ENCODE results near the gene TNS1. TPM values are rescaled to one million over a fixed set of nuclear protein-coding genes. Genes with fewer than 3 reads are reported as not detected.

TNS1 gene
- total and polyA plus RNA-seq, 10 of the 15 experiments (the other 5 are each of a cell fraction or from before 2014, with no cell fraction given), result 0.05 to 0.44 TPM; not detected in 8

- no peak for FAIRE-seq
- no peak overlapping the region for H3K27ac ChIP-seq (ENCODE audit: control insufficient read depth, insufficient read depth)
- no peaks in the 10 kb centered on the region for H4K20me1 ChIP-seq (ENCODE audit: control insufficient read depth, insufficient read depth)
- WGBS (ENCODE audit: insufficient coverage, insufficient replicate concordance, low lambda C conversion rate, missing lambda C conversion rate), result 40% methylated on average over 8 of the region's 8 CpGs
- H3K79me2 ChIP-seq (ENCODE audit: control insufficient read depth, insufficient read depth, low read length), result no peaks in the 10 kb centered on the region
- TF ChIP-seq FOS (IDR thresholded peaks at IDR 0.05; ENCODE audit: borderline replicate concordance, extremely low read depth, insufficient read length), result no peak
- no peak for TF ChIP-seq FOXK2 (IDR thresholded peaks at IDR 0.05)
- TF ChIP-seq, protein P1, sequence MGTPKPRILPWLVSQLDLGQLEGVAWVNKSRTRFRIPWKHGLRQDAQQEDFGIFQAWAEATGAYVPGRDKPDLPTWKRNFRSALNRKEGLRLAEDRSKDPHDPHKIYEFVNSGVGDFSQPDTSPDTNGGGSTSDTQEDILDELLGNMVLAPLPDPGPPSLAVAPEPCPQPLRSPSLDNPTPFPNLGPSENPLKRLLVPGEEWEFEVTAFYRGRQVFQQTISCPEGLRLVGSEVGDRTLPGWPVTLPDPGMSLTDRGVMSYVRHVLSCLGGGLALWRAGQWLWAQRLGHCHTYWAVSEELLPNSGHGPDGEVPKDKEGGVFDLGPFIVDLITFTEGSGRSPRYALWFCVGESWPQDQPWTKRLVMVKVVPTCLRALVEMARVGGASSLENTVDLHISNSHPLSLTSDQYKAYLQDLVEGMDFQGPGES (IDR thresholded peaks at IDR 0.05), result no peak
- no peak for TF ChIP-seq RAD51 (IDR thresholded peaks at IDR 0.05)
- TF ChIP-seq ZNF622 (IDR thresholded peaks at IDR 0.05), result no peak
- no peak for TF ChIP-seq PAX8 (IDR thresholded peaks at IDR 0.05)
- TF ChIP-seq SRF (IDR thresholded peaks at IDR 0.05; ENCODE audit: low read depth in 2 of 2, low read length in 2 of 2), result no peak
- TF ChIP-seq, protein P2, sequence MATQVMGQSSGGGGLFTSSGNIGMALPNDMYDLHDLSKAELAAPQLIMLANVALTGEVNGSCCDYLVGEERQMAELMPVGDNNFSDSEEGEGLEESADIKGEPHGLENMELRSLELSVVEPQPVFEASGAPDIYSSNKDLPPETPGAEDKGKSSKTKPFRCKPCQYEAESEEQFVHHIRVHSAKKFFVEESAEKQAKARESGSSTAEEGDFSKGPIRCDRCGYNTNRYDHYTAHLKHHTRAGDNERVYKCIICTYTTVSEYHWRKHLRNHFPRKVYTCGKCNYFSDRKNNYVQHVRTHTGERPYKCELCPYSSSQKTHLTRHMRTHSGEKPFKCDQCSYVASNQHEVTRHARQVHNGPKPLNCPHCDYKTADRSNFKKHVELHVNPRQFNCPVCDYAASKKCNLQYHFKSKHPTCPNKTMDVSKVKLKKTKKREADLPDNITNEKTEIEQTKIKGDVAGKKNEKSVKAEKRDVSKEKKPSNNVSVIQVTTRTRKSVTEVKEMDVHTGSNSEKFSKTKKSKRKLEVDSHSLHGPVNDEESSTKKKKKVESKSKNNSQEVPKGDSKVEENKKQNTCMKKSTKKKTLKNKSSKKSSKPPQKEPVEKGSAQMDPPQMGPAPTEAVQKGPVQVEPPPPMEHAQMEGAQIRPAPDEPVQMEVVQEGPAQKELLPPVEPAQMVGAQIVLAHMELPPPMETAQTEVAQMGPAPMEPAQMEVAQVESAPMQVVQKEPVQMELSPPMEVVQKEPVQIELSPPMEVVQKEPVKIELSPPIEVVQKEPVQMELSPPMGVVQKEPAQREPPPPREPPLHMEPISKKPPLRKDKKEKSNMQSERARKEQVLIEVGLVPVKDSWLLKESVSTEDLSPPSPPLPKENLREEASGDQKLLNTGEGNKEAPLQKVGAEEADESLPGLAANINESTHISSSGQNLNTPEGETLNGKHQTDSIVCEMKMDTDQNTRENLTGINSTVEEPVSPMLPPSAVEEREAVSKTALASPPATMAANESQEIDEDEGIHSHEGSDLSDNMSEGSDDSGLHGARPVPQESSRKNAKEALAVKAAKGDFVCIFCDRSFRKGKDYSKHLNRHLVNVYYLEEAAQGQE (IDR thresholded peaks at IDR 0.05; ENCODE audit: low read depth, low read length), result no peak
- TF ChIP-seq, protein P3, sequence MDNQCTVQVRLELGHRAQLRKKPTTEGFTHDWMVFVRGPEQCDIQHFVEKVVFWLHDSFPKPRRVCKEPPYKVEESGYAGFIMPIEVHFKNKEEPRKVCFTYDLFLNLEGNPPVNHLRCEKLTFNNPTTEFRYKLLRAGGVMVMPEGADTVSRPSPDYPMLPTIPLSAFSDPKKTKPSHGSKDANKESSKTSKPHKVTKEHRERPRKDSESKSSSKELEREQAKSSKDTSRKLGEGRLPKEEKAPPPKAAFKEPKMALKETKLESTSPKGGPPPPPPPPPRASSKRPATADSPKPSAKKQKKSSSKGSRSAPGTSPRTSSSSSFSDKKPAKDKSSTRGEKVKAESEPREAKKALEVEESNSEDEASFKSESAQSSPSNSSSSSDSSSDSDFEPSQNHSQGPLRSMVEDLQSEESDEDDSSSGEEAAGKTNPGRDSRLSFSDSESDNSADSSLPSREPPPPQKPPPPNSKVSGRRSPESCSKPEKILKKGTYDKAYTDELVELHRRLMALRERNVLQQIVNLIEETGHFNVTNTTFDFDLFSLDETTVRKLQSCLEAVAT (IDR thresholded peaks at IDR 0.05), result no peak
- TF ChIP-seq CHD1 (IDR thresholded peaks at IDR 0.05; ENCODE audit: low read depth, low read length), result no peak
- no peak overlapping the region for H2AFZ ChIP-seq (ENCODE audit: control insufficient read depth, low read depth, low read length)
- no peak overlapping the region for H3K4me2 ChIP-seq (ENCODE audit: control insufficient read depth, insufficient read depth)
- in situ Hi-C loops (cut with MboI), result loop anchor here (5.0 kb wide), 3 partner anchors 94 to 274 kb away; partner anchors contain the start of gene RUFY4
- no peak for DNase-seq (ENCODE audit: low read depth, low spot score)
- H3K4me3 ChIP-seq, result no peak overlapping the region
- ChIA-PET SMC1A (ENCODE audit: uncharacterized antibody, unreplicated experiment) (no interaction called here), POLR2A (no interaction called here), RAD21 (ENCODE audit: unreplicated experiment) (no interaction called here), CTCF (interaction anchor here (6.0 kb wide), 1 partner anchor 93 kb away, joined by 86 read pairs; no protein-coding TSS in a partner anchor)
- peaks cover 5% of the 10 kb centered on the region for H3K4me1 ChIP-seq (ENCODE audit: control insufficient read depth, insufficient read depth, low read length)
- no TSS peak for BruUV-seq (replicated peaks)
- no peaks in the 10 kb centered on the region for H3K27me3 ChIP-seq (replicated peaks in 1 of 2; ENCODE audit: control insufficient read depth in 2 of 2, insufficient read depth in 2 of 2, low read length in 1 of 2)
- H3K9me3 ChIP-seq (replicated peaks; ENCODE audit: control insufficient read depth, insufficient read depth, low read length), result no peaks in the 10 kb centered on the region
- ATAC-seq, result no peak
- H3K36me3 ChIP-seq (ENCODE audit: control insufficient read depth in 2 of 2, insufficient read depth in 2 of 2, low read length in 1 of 2), result no peaks in the 10 kb centered on the region
- H3K9ac ChIP-seq (ENCODE audit: control insufficient read depth, insufficient read depth, low read length), result no peak overlapping the region
- intact Hi-C loops (cut with micrococcal nuclease; ENCODE audit: unreplicated experiment), result no loop called here
Measured at GRCh38 chr2:217793566-217794132, 209.1 kb downstream of the TNS1 start.
